SK-N-SH (cell line): ENCODE measurements around the gene ECE1. TPM values are rescaled to one million over a fixed set of nuclear protein-coding genes. Genes with fewer than 3 reads are reported as not detected.

ENCODE experiments used
- CTCF ChIA-PET: fragments of 300-600, 350-600 bp; formaldehyde crosslinking; extraction: SDS; loops from one replicate; lab custom pipeline; 2021; lab: Yijun Ruan, JAX
- POLR2A ChIA-PET: fragments of 350-600 bp; sonication (Branson Sonifier 250); formaldehyde crosslinking; extraction: SDS; loops from one replicate; lab custom pipeline; 2020; ENCODE audit warnings: antibody characterized with exemption, inconsistent platforms; lab: Yijun Ruan, JAX
- DNase-seq: peaks from one replicate; pipeline ENCODE4 v3.0.0; 2012
- H2AFZ ChIP-seq: fragments of 200-600 bp; sonication (generic); 2 replicates; pipeline ENCODE4 v1.8.1; 2016; ENCODE audit warnings: antibody characterized with exemption, mild to moderate bottlenecking, low read depth
- H3F3A ChIP-seq: fragments of 200-600 bp; sonication (generic); replicated peaks from 2 replicates; pipeline ENCODE3; 2016; ENCODE audit warnings: antibody characterized with exemption, mild to moderate bottlenecking; ENCODE audit not compliant: insufficient read depth
- H3K27ac ChIP-seq, 2 experiments: fragments of 200-500 bp in 1 of 2; fragments of 200-600 bp in 1 of 2; sonication (Bioruptor generic) in 1 of 2; sonication (generic), shearing (Covaris generic) in 1 of 2; 2 replicates each; pipeline versions ENCODE4 v1.5.1 to v1.6.1; 2014 to 2016; ENCODE audit warnings: low read depth in 2 of 2, inconsistent platforms in 1 of 2, low read length in 1 of 2, mild to moderate bottlenecking in 1 of 2, mixed read lengths in 1 of 2
- H3K27me3 ChIP-seq: fragments of 200-600 bp; sonication (generic), shearing (Covaris generic); 2 replicates; pipeline ENCODE4 v1.6.1; 2016; ENCODE audit warnings: mixed run types; ENCODE audit not compliant: insufficient read depth
- H3K36me3 ChIP-seq, 2 experiments: fragments of 200-500 bp in 1 of 2; fragments of 200-600 bp in 1 of 2; sonication (Bioruptor generic) in 1 of 2; sonication (generic) in 1 of 2; replicated peaks in 1 of 2; 2 replicates each; pipeline versions ENCODE3 to v1.5.1; 2014 to 2016; ENCODE audit warnings: low read length in 1 of 2, mild to moderate bottlenecking in 1 of 2; ENCODE audit not compliant: insufficient read depth in 2 of 2, control insufficient read depth in 1 of 2
- H3K4me1 ChIP-seq, 2 experiments: fragments of 200-500 bp in 1 of 2; fragments of 200-600 bp in 1 of 2; sonication (Bioruptor generic) in 1 of 2; sonication (generic), shearing (Covaris generic) in 1 of 2; 2 replicates each; pipeline versions ENCODE4 v1.5.1 to v1.6.1; 2014 to 2016; ENCODE audit warnings: low read depth in 1 of 2, low read length in 1 of 2, mixed run types in 1 of 2; ENCODE audit not compliant: insufficient read depth in 2 of 2, control insufficient read depth in 1 of 2
- H3K4me2 ChIP-seq: fragments of 200-600 bp; sonication (generic), shearing (Covaris generic); 2 replicates; pipeline ENCODE4 v1.6.1; 2017; ENCODE audit warnings: mixed run types
- H3K4me3 ChIP-seq, 2 experiments: fragments of 200-500 bp in 1 of 2; fragments of 200-600 bp in 1 of 2; sonication (Bioruptor generic) in 1 of 2; sonication (generic), shearing (Covaris generic) in 1 of 2; 2 replicates each; pipeline versions ENCODE4 v1.5.1 to v1.8.1; 2014 to 2016; ENCODE audit warnings: low read depth in 2 of 2, inconsistent platforms in 1 of 2, low read length in 1 of 2, mild to moderate bottlenecking in 1 of 2, mixed read lengths in 1 of 2, moderate library complexity in 1 of 2
- H3K79me2 ChIP-seq: fragments of 200-600 bp; sonication (generic); 2 replicates; pipeline ENCODE4 v1.8.1; 2017; ENCODE audit warnings: mild to moderate bottlenecking; ENCODE audit not compliant: insufficient read depth
- H3K9ac ChIP-seq: fragments of 200-600 bp; sonication (generic); 2 replicates; pipeline ENCODE4 v1.6.1; 2017; ENCODE audit warnings: mixed run types
- H3K9me2 ChIP-seq: fragments of 200-600 bp; sonication (generic); 2 replicates; pipeline ENCODE4 v1.6.1; 2017; ENCODE audit warnings: mixed run types
- H3K9me3 ChIP-seq: fragments of 200-600 bp; sonication (generic); 2 replicates; pipeline ENCODE4 v1.6.1; 2017; ENCODE audit warnings: mixed run types, mild to moderate bottlenecking, moderate library complexity
- H4K20me1 ChIP-seq: fragments of 200-600 bp; sonication (generic); 2 replicates; pipeline ENCODE4 v1.6.1; 2017; ENCODE audit warnings: mild to moderate bottlenecking, mixed run types; ENCODE audit not compliant: insufficient read depth
- CHD2 ChIP-seq: fragments of 150-350 bp; IDR thresholded peaks from 2 replicates; pipeline ENCODE4 v1.6.1; 2018; ENCODE audit warnings: low read length; ENCODE audit not compliant: partially characterized antibody
- ELF1 ChIP-seq: IDR thresholded peaks from 2 replicates; pipeline ENCODE4 v1.4.0; 2012
- EP300 ChIP-seq, 2 experiments: IDR thresholded peaks; 2 replicates each; pipeline versions ENCODE4 v1.4.0 to v1.6.1; 2012; ENCODE audit warnings: borderline replicate concordance in 1 of 2, low read depth in 1 of 2, low read length in 1 of 2
- FOXJ3 ChIP-seq: sonication (generic); formaldehyde crosslinking; IDR thresholded peaks from 2 replicates; pipeline ENCODE4 v1.5.1; 2020; ENCODE audit warnings: mild to moderate bottlenecking, missing genetic modification reagents
- NFIC ChIP-seq: IDR thresholded peaks from 2 replicates; pipeline ENCODE4 v1.4.0; 2012; ENCODE audit warnings: borderline replicate concordance
- NRF1 ChIP-seq: IDR thresholded peaks from 2 replicates; pipeline ENCODE4 v1.6.1; 2012; ENCODE audit warnings: low read depth, mild to moderate bottlenecking, low read length
- POLR2AphosphoS5 ChIP-seq: IDR thresholded peaks from 2 replicates; pipeline ENCODE4 v1.6.1; 2012; ENCODE audit warnings: low read depth, low read length
- RXRA ChIP-seq: IDR thresholded peaks from 2 replicates; pipeline ENCODE4 v1.4.0; 2012; ENCODE audit warnings: low read depth, mild to moderate bottlenecking, borderline replicate concordance
- SIN3A ChIP-seq: IDR thresholded peaks from 2 replicates; pipeline ENCODE4 v1.6.1; 2012; ENCODE audit warnings: low read depth, mild to moderate bottlenecking, low read length, moderate library complexity, borderline replicate concordance
- SMC3 ChIP-seq: IDR thresholded peaks from 2 replicates; pipeline ENCODE4 v1.6.1; 2012; ENCODE audit warnings: low read depth, low read length, improper control_type of control experiment
- TCF12 ChIP-seq: IDR thresholded peaks from 2 replicates; pipeline ENCODE4 v1.4.0; 2012
- TEAD4 ChIP-seq: IDR thresholded peaks from 2 replicates; pipeline ENCODE4 v1.4.0; 2012; ENCODE audit warnings: mild to moderate bottlenecking, borderline replicate concordance; ENCODE audit not compliant: insufficient read depth
- WGBS: methylation state at CpG from one replicate; pipeline ENCODE4 v1.1.6; 2017; ENCODE audit warnings: low lambda C conversion rate; 5-methylcytosine and 5-hydroxymethylcytosine counted together
- polyA plus RNA-seq, 3 experiments: library from polyadenylated mRNA; depleted of rRNA; stranded (reverse); fragments of >200 nt; gene quantifications; 2 replicates each; pipeline ENCODE4 v1.2.3, GENCODE V29; 2012

ECE1 gene
- polyA plus RNA-seq, 1 of the 3 experiments (the other 2 are of a cell fraction): 96.6 TPM

DNA sequence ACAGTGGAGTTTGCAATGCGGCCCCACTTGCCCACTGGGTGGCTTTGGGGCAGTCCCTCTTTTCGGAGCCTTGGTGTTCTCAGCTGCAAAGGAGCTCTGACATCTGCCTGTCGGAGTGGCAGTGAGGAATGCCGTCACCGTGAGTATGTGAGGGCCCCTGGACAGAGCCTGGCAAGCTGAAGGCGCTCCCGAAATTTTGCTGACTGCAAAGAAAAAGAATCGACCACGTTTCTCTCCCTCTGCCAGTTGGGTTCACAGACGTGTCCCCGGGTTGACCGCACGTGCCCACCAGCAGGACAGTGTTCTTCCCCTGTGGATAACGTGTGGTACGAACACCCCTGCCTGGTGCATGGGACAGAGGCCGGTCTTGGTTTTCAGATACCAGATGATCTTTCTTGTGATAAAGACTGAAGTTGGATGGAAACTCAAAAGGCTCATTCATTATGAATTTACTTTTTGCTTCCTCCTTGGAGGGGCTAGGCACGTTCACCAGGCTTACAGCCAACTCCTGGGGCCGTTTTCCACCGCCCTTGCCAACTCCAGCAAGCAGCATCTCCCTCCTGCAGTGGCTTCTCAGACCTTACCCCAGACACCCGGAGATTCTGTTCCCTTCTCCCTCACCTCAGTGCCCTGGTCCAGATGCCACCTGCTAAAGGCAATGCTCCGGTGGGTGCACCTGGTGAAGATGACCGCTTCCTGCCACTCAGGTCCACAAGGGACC lies 29.7 kb downstream of the ECE1 start:
- WGBS: 74% methylated on average over 19 of the region's 22 CpGs
- Histone ChIP-seq H3K27me3 (no peaks in the 10 kb centered on the region), H3F3A (peaks cover 22% of the 10 kb centered on the region), H3K4me1 (peaks cover 30 to 44% of the 10 kb centered on the region in 2 experiments; a peak in 3 of 4 replicates), H3K4me3 (no peak overlapping the region), H3K9me2 (no peaks in the 10 kb centered on the region), H3K9ac (peak overlapping the region; percentile 81; the same call in 1 of the 2 replicates), H3K79me2 (no peaks in the 10 kb centered on the region), H3K4me2 (peak overlapping the region; percentile 77; the same call in 1 of the 2 replicates), H3K36me3 (peaks cover 0 to 24% of the 10 kb centered on the region in 2 experiments), H3K9me3 (no peaks in the 10 kb centered on the region), H3K27ac (peak overlapping the region; percentile 86 to 99; a peak in 3 of 4 replicates), H4K20me1 (no peaks in the 10 kb centered on the region), H2AFZ (no peak overlapping the region)
- CTCF ChIA-PET: interaction anchor here (1.0 to 9.8 kb wide), 6 partner anchors 11 to 398 kb away, joined by 3 to 253 read pairs (median 7); no protein-coding TSS in a partner anchor
- POLR2A ChIA-PET: interaction anchor here (0.6 kb wide), 1 partner anchor 90 kb away, joined by 5 read pairs; no protein-coding TSS in a partner anchor
- TF ChIP-seq EP300 (IDR thresholded peaks at IDR 0.05; ENCODE audit: borderline replicate concordance in 1 of 2, low read depth in 1 of 2, low read length in 1 of 2): no peak
- TF ChIP-seq NFIC: peak; percentile 39; the same call in 1 of the 2 replicates
- DNase-seq: no peak

DNA sequence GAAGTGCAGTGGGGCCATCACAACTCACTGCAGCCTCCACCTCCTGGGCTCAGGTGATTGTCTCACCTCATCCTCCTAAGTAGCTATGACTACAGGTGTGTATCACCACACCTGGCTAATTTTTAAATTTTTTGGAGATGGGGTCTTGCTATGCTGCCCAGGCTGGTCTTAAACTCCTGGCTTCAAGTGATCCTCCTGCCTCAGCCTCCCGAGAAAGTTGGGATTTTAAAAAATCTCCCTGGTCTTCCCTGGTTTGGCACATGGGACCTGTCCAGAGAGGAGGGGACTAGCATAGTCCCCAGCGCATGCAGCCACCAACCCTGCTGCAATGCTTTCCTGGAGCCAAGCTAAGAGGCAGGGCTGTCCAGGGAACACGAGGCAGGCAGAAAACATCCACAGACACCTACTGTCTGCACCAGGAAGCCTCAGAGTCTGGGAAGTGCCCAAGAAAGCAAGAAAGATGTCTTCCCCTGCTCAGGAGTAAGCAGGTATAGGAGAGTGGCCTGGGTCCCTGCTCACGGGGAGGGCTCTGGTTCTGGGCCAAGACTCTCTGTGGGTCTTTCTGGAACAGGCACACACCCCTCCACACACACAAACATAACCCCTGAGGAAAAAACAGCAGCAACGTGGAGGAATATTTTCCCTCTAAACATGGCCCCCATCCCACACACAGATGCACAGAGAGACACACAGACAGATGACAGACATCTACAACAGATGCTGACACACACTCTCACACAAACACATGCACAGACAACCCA lies 30.8 kb downstream of the ECE1 start:
- DNase-seq: no peak
- Histone ChIP-seq H3F3A (peaks cover 17% of the 10 kb centered on the region), H3K36me3 (peaks cover 0 to 24% of the 10 kb centered on the region in 2 experiments), H3K27me3 (no peaks in the 10 kb centered on the region)
- 87% methylated on average over 5 of the region's 5 CpGs for WGBS
- TF ChIP-seq NRF1 (no peak), CHD2 (no peak), POLR2AphosphoS5 (no peak), TEAD4 (no peak), SMC3 (no peak), NFIC (no peak), SIN3A (no peak), FOXJ3 (CRISPR knock-in tag) (no peak), ELF1 (no peak), TCF12 (no peak), RXRA (no peak)
- TF ChIP-seq, all 33 proteins: peak for 0
- H3K4me3 ChIP-seq: no peak overlapping the region
- no peaks in the 10 kb centered on the region for H3K79me2 ChIP-seq
- POLR2A ChIA-PET: no interaction called here
- no peak overlapping the region for H3K4me2 ChIP-seq
- H3K27ac ChIP-seq: peak overlapping the region in 1 of 2 experiments; percentile 11; a peak in 1 of 4 replicates
- peaks cover 30 to 55% of the 10 kb centered on the region in 2 experiments; a peak in 3 of 4 replicates for H3K4me1 ChIP-seq
- CTCF ChIA-PET: interaction anchor here (1.0 to 9.8 kb wide), 6 partner anchors 12 to 399 kb away, joined by 3 to 253 read pairs (median 4); no protein-coding TSS in a partner anchor
- H3K9me3 ChIP-seq: no peaks in the 10 kb centered on the region
- no peaks in the 10 kb centered on the region for H4K20me1 ChIP-seq
- no peak overlapping the region for H3K9ac ChIP-seq
- no peaks in the 10 kb centered on the region for H3K9me2 ChIP-seq
- no peak overlapping the region for H2AFZ ChIP-seq
